Breast epithelium (tissue), 4 donors: ENCODE measurements around the gene C3orf70. TPM values are rescaled to one million over a fixed set of nuclear protein-coding genes. Genes with fewer than 3 reads are reported as not detected.

ENCODE experiments used
- DNase-seq, 2 donors: peaks; one replicate each; pipeline ENCODE4 v3.0.0-alpha.2; 2019; ENCODE audit warnings: low spot score in 2 of 2
- H3K27ac ChIP-seq, 2 donors: fragments of 200-600 bp; sonication (generic) in 1 of 2; one replicate each; pipeline ENCODE4 v1.5.1; 2016 to 2019; ENCODE audit warnings: mild to moderate bottlenecking in 1 of 2
- H3K27me3 ChIP-seq, 2 donors: fragments of 200-600 bp; sonication (generic) in 1 of 2; one replicate each; pipeline versions ENCODE4 v1.5.1 to v1.6.0; 2017 to 2019; ENCODE audit warnings: control low read depth in 1 of 2, mild to moderate bottlenecking in 1 of 2
- H3K36me3 ChIP-seq: fragments of 200-600 bp; one replicate; pipeline ENCODE4 v1.5.1; 2019
- H3K4me1 ChIP-seq, 2 donors: fragments of 200-600 bp; sonication (generic); one replicate each; pipeline ENCODE4 v1.5.1; 2016 to 2019; ENCODE audit warnings: control low read depth in 1 of 2
- H3K4me3 ChIP-seq, 3 donors: fragments of 200-600 bp; sonication (generic); 1 replicate in 2 of 3; 2 replicates in 1 of 3; pipeline ENCODE4 v1.5.1; 2016 to 2019; ENCODE audit warnings: mild to moderate bottlenecking in 3 of 3, moderate library complexity in 2 of 3
- H3K9me3 ChIP-seq, 2 donors: fragments of 200-600 bp; sonication (generic) in 1 of 2; one replicate each; pipeline ENCODE4 v1.5.1; 2016 to 2019; ENCODE audit warnings: control low read depth in 1 of 2
- CTCF ChIP-seq, 3 donors: fragments of 450-650 bp; IDR thresholded peaks; one replicate each; pipeline ENCODE4 v1.5.1; 2016 to 2017; ENCODE audit warnings: antibody characterized with exemption in 3 of 3, mild to moderate bottlenecking in 3 of 3, moderate library complexity in 3 of 3
- POLR2A ChIP-seq: fragments of 450-650 bp; IDR thresholded peaks from one replicate; pipeline ENCODE4 v1.6.1; 2016; ENCODE audit warnings: antibody characterized with exemption, mild to moderate bottlenecking, moderate library complexity
- POLR2AphosphoS5 ChIP-seq, 3 donors: sonication (generic); formaldehyde crosslinking; IDR thresholded peaks; one replicate each; pipeline ENCODE4 v1.6.1; 2017; ENCODE audit warnings: antibody characterized with exemption in 3 of 3
- intact Hi-C: fragments of 100-400 bp; cut with DNase I; formaldehyde crosslinking; loops from one replicate; pipeline ENCODE4 v1.15.1; 2023; ENCODE audit warnings: low total_unique reads
- total RNA-seq, 3 donors: library from RNA; depleted of rRNA; stranded (reverse); fragments of >200 nt; gene quantifications; one replicate each; pipeline ENCODE4 v1.1.0, GENCODE V29; 2016

Gene C3orf70
- total RNA-seq, 3 donors from 2014 or later: 1.3 to 4.8 (median 3.8) TPM

- TF ChIP-seq POLR2AphosphoS5 (IDR thresholded peaks at IDR 0.05) (no peak), POLR2A (no peak), CTCF (IDR thresholded peaks at IDR 0.05) (no peak)
- Histone ChIP-seq H3K4me3 (no peak overlapping the region), H3K27ac (no peak overlapping the region), H3K36me3 (no peaks in the 10 kb centered on the region), H3K27me3 (no peaks in the 10 kb centered on the region), H3K4me1 (no peaks in the 10 kb centered on the region), H3K9me3 (no peaks in the 10 kb centered on the region)
- DNase-seq: no peak
- intact Hi-C loops: no loop called here
Measured at GRCh38 chr3:185071287-185071800, 81.5 kb downstream of the C3orf70 start.

- no peak for DNase-seq
- intact Hi-C loops: no loop called here
- no peaks in the 10 kb centered on the region for H3K4me1 ChIP-seq
Measured at GRCh38 chr3:185070491-185071286, 82.2 kb downstream of the C3orf70 start.

GRCh38 chr3:185069037-185070030 lies 83.5 kb downstream of the C3orf70 start:
- no peaks in the 10 kb centered on the region for H3K36me3 ChIP-seq
- no peak overlapping the region for H3K4me3 ChIP-seq
- intact Hi-C loops: no loop called here
- no peaks in the 10 kb centered on the region for H3K4me1 ChIP-seq
- TF ChIP-seq POLR2A (no peak), POLR2AphosphoS5 (IDR thresholded peaks at IDR 0.05) (no peak), CTCF (IDR thresholded peaks at IDR 0.05) (no peak)
- H3K27me3 ChIP-seq: no peaks in the 10 kb centered on the region
- H3K27ac ChIP-seq: no peak overlapping the region
- no peaks in the 10 kb centered on the region for H3K9me3 ChIP-seq
- no peak for DNase-seq

More at GRCh38 chr3:185070491-185071286, 82.2 kb downstream of the C3orf70 start:
- no peaks in the 10 kb centered on the region for H3K36me3 ChIP-seq
- no peak overlapping the region for H3K27ac ChIP-seq
- no peaks in the 10 kb centered on the region for H3K27me3 ChIP-seq
- no peak overlapping the region for H3K4me3 ChIP-seq
- no peaks in the 10 kb centered on the region for H3K9me3 ChIP-seq
- TF ChIP-seq POLR2A (no peak), POLR2AphosphoS5 (IDR thresholded peaks at IDR 0.05) (no peak), CTCF (IDR thresholded peaks at IDR 0.05) (no peak)

GRCh38 chr3:185067173-185067572 lies 85.7 kb downstream of the C3orf70 start:
- Histone ChIP-seq H3K27ac (no peak overlapping the region), H3K4me1 (no peaks in the 10 kb centered on the region), H3K9me3 (no peaks in the 10 kb centered on the region), H3K27me3 (no peaks in the 10 kb centered on the region), H3K4me3 (no peak overlapping the region), H3K36me3 (no peaks in the 10 kb centered on the region)
- intact Hi-C loops: no loop called here
- no peak for DNase-seq
- no peak for TF ChIP-seq POLR2A
- TF ChIP-seq CTCF (IDR thresholded peaks at IDR 0.05): no peak
- TF ChIP-seq POLR2AphosphoS5 (IDR thresholded peaks at IDR 0.05): no peak
